Gastrocnemius medialis (tissue), 4 donors: ENCODE measurements around the gene B4GALT7.

ENCODE experiments used
- CTCF ChIP-seq, 5 experiments: fragments of 450-650 bp in 3 of 5; fragments of 200-600 bp in 2 of 5; sonication (generic) in 2 of 5; IDR thresholded peaks in 4 of 5; conservative IDR thresholded peaks in 1 of 5; 1 replicate in 4 of 5; 2 replicates in 1 of 5; pipeline ENCODE4 v1.5.1; 2016 to 2019; ENCODE audit warnings: antibody characterized with exemption in 5 of 5, mild to moderate bottlenecking in 3 of 5, moderate library complexity in 3 of 5
- POLR2A ChIP-seq, 2 donors: fragments of 450-650 bp; IDR thresholded peaks; one replicate each; pipeline ENCODE4 v1.6.1; 2017; ENCODE audit warnings: antibody characterized with exemption in 2 of 2, mild to moderate bottlenecking in 2 of 2, moderate library complexity in 2 of 2

- TF ChIP-seq CTCF (IDR thresholded peaks at IDR 0.05 in 4 of 5, conservative IDR thresholded peaks at IDR 0.05 in 1 of 5) (no peak), POLR2A (IDR thresholded peaks at IDR 0.05) (no peak)
Observed at GRCh38 chr5:177612215-177612673, 12.3 kb downstream of the B4GALT7 start.
